ENCODE results near the gene CD83.
"Not testable (repeated sequence)": the region's sequence is repeated elsewhere in the genome, so short reads cannot be mapped to it uniquely, and the experiment has no call there.

Gene CD83

GRCh38 chr6:14117158-14118090 is at the start of gene CD83:
Gene CD83, plus strand, starts transcription at chr6:14117772. Its CDS starts 40 bp downstream, at chr6:14117812.
- H3K9ac ChIP-seq (ENCODE audit: low read depth in 1 of 2, low read length in 2 of 2), result peak within 1 kb of the TSS; percentile 62 to 86
- peak within 1 kb of the TSS; percentile 7 for H3K27ac ChIP-seq (ENCODE audit: low read depth, low read length)

GRCh38 chr6:14068133-14068532 is 49.4 kb upstream of the CD83 start:
- Histone ChIP-seq H3K4me1 (ENCODE audit: control insufficient read depth in 1 of 2, insufficient read depth in 2 of 2, low read length in 2 of 2) (no peaks in the 10 kb centered on the region), H3K27me3 (ENCODE audit: control insufficient read depth in 1 of 2, insufficient read depth in 2 of 2, low read length in 2 of 2) (no peaks in the 10 kb centered on the region), H3K9ac (ENCODE audit: low read depth in 1 of 2, low read length in 2 of 2) (no peak overlapping the region), H3K9me3 (ENCODE audit: control insufficient read depth in 1 of 2, low read length in 2 of 2) (no peaks in the 10 kb centered on the region), H3K27ac (ENCODE audit: low read depth, low read length) (no peak overlapping the region), H3K36me3 (ENCODE audit: control insufficient read depth in 1 of 2, insufficient read depth in 2 of 2, low read length in 2 of 2) (no peaks in the 10 kb centered on the region), H3K4me3 (ENCODE audit: low read depth in 1 of 2, low read length in 2 of 2) (no peak overlapping the region)

More at GRCh38 chr6:14117158-14118090, at the start of gene CD83:
- H3K27me3 ChIP-seq (ENCODE audit: control insufficient read depth in 1 of 2, insufficient read depth in 2 of 2, low read length in 2 of 2), result no peaks in the 10 kb centered on the region
- H3K4me1 ChIP-seq (ENCODE audit: control insufficient read depth in 1 of 2, insufficient read depth in 2 of 2, low read length in 2 of 2), result peaks cover 7 to 8% of the 10 kb centered on the region in 2 donors
- H3K9me3 ChIP-seq (ENCODE audit: control insufficient read depth in 1 of 2, low read length in 2 of 2), result no peaks in the 10 kb centered on the region
- H3K36me3 ChIP-seq (ENCODE audit: control insufficient read depth in 1 of 2, insufficient read depth in 2 of 2, low read length in 2 of 2), result no peaks in the 10 kb centered on the region
- H3K4me3 ChIP-seq (ENCODE audit: low read depth in 1 of 2, low read length in 2 of 2), result peak within 1 kb of the TSS; percentile 84 to 87

GRCh38 chr6:14068623-14069022 is 48.9 kb upstream of the CD83 start:
- no peaks in the 10 kb centered on the region for H3K4me1 ChIP-seq (ENCODE audit: control insufficient read depth in 1 of 2, insufficient read depth in 2 of 2, low read length in 2 of 2)
- H3K4me3 ChIP-seq (ENCODE audit: low read depth in 1 of 2, low read length in 2 of 2), result no peak overlapping the region
- no peak overlapping the region for H3K27ac ChIP-seq (ENCODE audit: low read depth, low read length)
- H3K9me3 ChIP-seq (ENCODE audit: control insufficient read depth in 1 of 2, low read length in 2 of 2), result no peaks in the 10 kb centered on the region
- no peaks in the 10 kb centered on the region for H3K27me3 ChIP-seq (ENCODE audit: control insufficient read depth in 1 of 2, insufficient read depth in 2 of 2, low read length in 2 of 2)
- H3K36me3 ChIP-seq (ENCODE audit: control insufficient read depth in 1 of 2, insufficient read depth in 2 of 2, low read length in 2 of 2), result no peaks in the 10 kb centered on the region
- no peak overlapping the region for H3K9ac ChIP-seq (ENCODE audit: low read depth in 1 of 2, low read length in 2 of 2)

- Histone ChIP-seq H3K36me3 (ENCODE audit: control insufficient read depth in 1 of 2, insufficient read depth in 2 of 2, low read length in 2 of 2) (no peaks in the 10 kb centered on the region), H3K27ac (ENCODE audit: low read depth, low read length) (no peak overlapping the region), H3K4me3 (ENCODE audit: low read depth in 1 of 2, low read length in 2 of 2) (no peak overlapping the region), H3K9me3 (ENCODE audit: control insufficient read depth in 1 of 2, low read length in 2 of 2) (no peaks in the 10 kb centered on the region), H3K27me3 (ENCODE audit: control insufficient read depth in 1 of 2, insufficient read depth in 2 of 2, low read length in 2 of 2) (no peaks in the 10 kb centered on the region), H3K4me1 (ENCODE audit: control insufficient read depth in 1 of 2, insufficient read depth in 2 of 2, low read length in 2 of 2) (peaks cover 3 to 10% of the 10 kb centered on the region in 2 donors), H3K9ac (ENCODE audit: low read depth in 1 of 2, low read length in 2 of 2) (no peak overlapping the region)
Observed at GRCh38 chr6:14070457-14070856, 47.1 kb upstream of the CD83 start.

DNA sequence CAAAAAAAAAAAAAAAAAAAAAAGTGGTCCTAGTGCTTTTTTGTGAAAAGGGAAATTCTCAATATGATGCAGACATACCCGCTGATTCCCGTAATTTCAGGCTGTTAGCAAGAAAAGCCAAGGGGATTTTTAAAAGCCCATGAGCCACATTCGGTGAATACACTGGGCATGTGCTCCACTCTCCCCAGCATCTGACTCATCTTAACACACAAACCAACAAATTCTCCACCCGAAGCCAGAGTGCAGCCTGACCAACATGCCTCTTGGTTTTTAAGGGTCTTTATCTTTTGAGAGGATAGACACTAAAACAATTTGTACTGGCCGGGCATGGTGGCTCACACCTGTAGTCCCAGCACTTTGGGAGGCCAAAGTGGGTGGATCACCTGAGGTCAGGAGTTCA is 45.5 kb upstream of the CD83 start:
- Histone ChIP-seq H3K36me3 (ENCODE audit: control insufficient read depth in 1 of 2, insufficient read depth in 2 of 2, low read length in 2 of 2) (no peaks in the 10 kb centered on the region), H3K4me3 (ENCODE audit: low read depth in 1 of 2, low read length in 2 of 2) (no peak overlapping the region), H3K27me3 (ENCODE audit: control insufficient read depth in 1 of 2, insufficient read depth in 2 of 2, low read length in 2 of 2) (no peaks in the 10 kb centered on the region), H3K9ac (ENCODE audit: low read depth in 1 of 2, low read length in 2 of 2) (no peak overlapping the region), H3K9me3 (ENCODE audit: control insufficient read depth in 1 of 2, low read length in 2 of 2) (no peaks in the 10 kb centered on the region), H3K4me1 (ENCODE audit: control insufficient read depth in 1 of 2, insufficient read depth in 2 of 2, low read length in 2 of 2) (peaks cover 3 to 12% of the 10 kb centered on the region in 2 donors), H3K27ac (ENCODE audit: low read depth, low read length) (no peak overlapping the region)

DNA sequence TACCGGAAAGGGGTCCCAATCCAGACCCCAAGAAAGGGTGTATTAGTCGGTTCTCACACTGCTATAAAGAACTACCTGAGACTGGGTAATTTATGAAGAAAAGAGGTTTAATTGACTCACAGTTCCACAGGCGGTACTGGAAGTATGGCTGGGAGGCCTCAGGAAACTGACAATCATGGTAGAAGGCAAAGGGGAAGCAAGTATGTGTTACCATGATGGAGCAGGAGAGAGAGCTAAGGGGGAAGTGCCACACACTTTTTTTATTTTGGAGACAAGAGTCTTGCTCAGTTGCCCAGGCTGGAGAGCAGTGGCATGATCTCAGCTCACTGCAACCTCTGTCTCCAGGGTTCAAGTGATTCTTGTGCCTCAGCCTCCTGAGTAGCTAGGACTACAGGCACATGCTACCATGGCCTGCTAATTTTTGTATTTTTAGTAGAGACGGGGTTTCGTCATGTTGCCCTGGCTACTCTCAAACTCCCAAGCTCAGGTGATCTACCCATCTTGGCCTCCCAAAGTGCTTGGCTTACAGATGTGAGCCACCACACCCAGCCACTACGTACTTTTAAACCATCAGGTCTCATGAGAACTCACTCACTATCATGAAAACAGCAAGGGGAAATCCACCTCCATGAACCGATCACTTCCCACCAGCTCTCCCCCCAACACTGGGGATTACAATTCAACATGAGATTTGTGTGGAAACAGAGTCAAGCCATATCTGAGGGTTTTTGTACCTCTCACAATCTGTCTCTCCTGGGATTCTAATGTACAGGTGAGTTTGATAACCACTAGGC is 43.8 kb upstream of the CD83 start:
- not testable (repeated sequence) for H3K27me3 ChIP-seq (ENCODE audit: control insufficient read depth in 1 of 2, insufficient read depth in 2 of 2, low read length in 2 of 2); H3K9me3 ChIP-seq (ENCODE audit: control insufficient read depth in 1 of 2, low read length in 2 of 2); H3K36me3 ChIP-seq (ENCODE audit: control insufficient read depth in 1 of 2, insufficient read depth in 2 of 2, low read length in 2 of 2); H3K4me3 ChIP-seq (ENCODE audit: low read depth in 1 of 2, low read length in 2 of 2); H3K27ac ChIP-seq (ENCODE audit: low read depth, low read length); H3K9ac ChIP-seq (ENCODE audit: low read depth in 1 of 2, low read length in 2 of 2)
- H3K4me1 ChIP-seq (ENCODE audit: control insufficient read depth in 1 of 2, insufficient read depth in 2 of 2, low read length in 2 of 2), result peaks cover 3 to 12% of the 10 kb centered on the region in 2 donors

DNA sequence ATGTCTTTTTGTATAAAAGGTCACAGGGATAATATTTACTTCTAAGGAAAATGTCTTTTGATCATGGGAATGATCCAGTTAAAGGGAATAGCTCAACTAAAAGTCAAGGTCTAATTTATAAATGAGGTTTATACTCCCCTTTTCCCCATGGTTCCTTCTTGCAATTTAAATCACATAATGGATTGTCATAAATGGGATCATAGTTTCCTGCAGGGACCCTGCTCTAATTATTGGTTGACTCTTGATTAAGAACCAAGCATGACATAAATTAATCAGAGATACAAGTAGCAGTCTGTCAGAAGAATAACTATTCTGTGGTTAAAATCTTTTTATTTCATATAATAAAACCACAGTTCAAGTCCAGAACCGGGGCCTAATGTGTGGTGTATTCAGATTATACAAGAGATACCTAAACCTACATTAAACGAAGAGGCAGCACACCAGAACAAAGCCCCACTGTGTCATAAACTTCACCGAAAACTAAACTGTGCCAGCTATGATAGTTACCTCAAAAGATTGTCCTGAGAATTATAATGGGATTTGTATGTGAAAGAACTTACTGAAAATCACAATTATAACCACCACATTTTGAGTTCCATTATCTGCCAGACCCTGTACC is 43.0 kb upstream of the CD83 start:
- Histone ChIP-seq H3K4me3 (ENCODE audit: low read depth in 1 of 2, low read length in 2 of 2) (peak overlapping the region; percentile 68 to 79), H3K36me3 (ENCODE audit: control insufficient read depth in 1 of 2, insufficient read depth in 2 of 2, low read length in 2 of 2) (no peaks in the 10 kb centered on the region), H3K4me1 (ENCODE audit: control insufficient read depth in 1 of 2, insufficient read depth in 2 of 2, low read length in 2 of 2) (peaks cover 3 to 12% of the 10 kb centered on the region in 2 donors), H3K9ac (ENCODE audit: low read depth in 1 of 2, low read length in 2 of 2) (peak overlapping the region; percentile 54 to 72), H3K27me3 (ENCODE audit: control insufficient read depth in 1 of 2, insufficient read depth in 2 of 2, low read length in 2 of 2) (no peaks in the 10 kb centered on the region), H3K27ac (ENCODE audit: low read depth, low read length) (no peak overlapping the region), H3K9me3 (ENCODE audit: control insufficient read depth in 1 of 2, low read length in 2 of 2) (no peaks in the 10 kb centered on the region)

GRCh38 chr6:14075095-14075503 is 42.5 kb upstream of the CD83 start:
- Histone ChIP-seq H3K4me1 (ENCODE audit: control insufficient read depth in 1 of 2, insufficient read depth in 2 of 2, low read length in 2 of 2) (peaks cover 3 to 12% of the 10 kb centered on the region in 2 donors), H3K4me3 (ENCODE audit: low read depth in 1 of 2, low read length in 2 of 2) (peak overlapping the region; percentile 68 to 79), H3K27ac (ENCODE audit: low read depth, low read length) (no peak overlapping the region), H3K9me3 (ENCODE audit: control insufficient read depth in 1 of 2, low read length in 2 of 2) (no peaks in the 10 kb centered on the region), H3K27me3 (ENCODE audit: control insufficient read depth in 1 of 2, insufficient read depth in 2 of 2, low read length in 2 of 2) (no peaks in the 10 kb centered on the region), H3K9ac (ENCODE audit: low read depth in 1 of 2, low read length in 2 of 2) (peak overlapping the region; percentile 54 to 72), H3K36me3 (ENCODE audit: control insufficient read depth in 1 of 2, insufficient read depth in 2 of 2, low read length in 2 of 2) (no peaks in the 10 kb centered on the region)

GRCh38 chr6:14077193-14077867 is 40.2 kb upstream of the CD83 start:
- Histone ChIP-seq H3K36me3 (ENCODE audit: control insufficient read depth in 1 of 2, insufficient read depth in 2 of 2, low read length in 2 of 2) (no peaks in the 10 kb centered on the region), H3K9me3 (ENCODE audit: control insufficient read depth in 1 of 2, low read length in 2 of 2) (no peaks in the 10 kb centered on the region), H3K4me1 (ENCODE audit: control insufficient read depth in 1 of 2, insufficient read depth in 2 of 2, low read length in 2 of 2) (peaks cover 3 to 12% of the 10 kb centered on the region in 2 donors), H3K4me3 (ENCODE audit: low read depth in 1 of 2, low read length in 2 of 2) (no peak overlapping the region), H3K27ac (ENCODE audit: low read depth, low read length) (no peak overlapping the region), H3K27me3 (ENCODE audit: control insufficient read depth in 1 of 2, insufficient read depth in 2 of 2, low read length in 2 of 2) (no peaks in the 10 kb centered on the region), H3K9ac (ENCODE audit: low read depth in 1 of 2, low read length in 2 of 2) (no peak overlapping the region)
